ENCODE results near the gene ZNF766.
A peak's percentile ranks its signal among the peaks of the same experiment; 100 is the strongest.
"Not testable (repeated sequence)": the region's sequence is repeated elsewhere in the genome, so short reads cannot be mapped to it uniquely, and the experiment has no call there.

The ZNF766 gene

DNA sequence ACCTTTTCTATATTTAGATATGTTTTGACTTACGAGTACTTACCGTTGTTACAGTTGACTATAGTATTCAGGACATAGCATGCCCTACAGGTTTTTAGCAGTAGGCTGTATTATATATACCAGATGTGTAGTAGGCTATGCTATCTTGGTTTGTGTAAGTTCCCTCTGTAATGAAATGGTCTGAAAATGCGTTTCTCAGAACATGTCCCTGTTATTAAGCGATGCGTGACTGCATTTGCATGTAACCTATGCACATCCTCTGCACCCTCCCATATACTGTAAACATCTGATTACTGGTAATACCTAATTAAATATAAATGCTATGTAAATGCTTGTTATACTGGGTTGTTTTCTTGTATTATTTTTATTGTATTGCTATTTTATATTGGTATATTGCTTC lies 6.6 kb downstream of the ZNF766 start:
- TF ChIP-seq, protein P1, sequence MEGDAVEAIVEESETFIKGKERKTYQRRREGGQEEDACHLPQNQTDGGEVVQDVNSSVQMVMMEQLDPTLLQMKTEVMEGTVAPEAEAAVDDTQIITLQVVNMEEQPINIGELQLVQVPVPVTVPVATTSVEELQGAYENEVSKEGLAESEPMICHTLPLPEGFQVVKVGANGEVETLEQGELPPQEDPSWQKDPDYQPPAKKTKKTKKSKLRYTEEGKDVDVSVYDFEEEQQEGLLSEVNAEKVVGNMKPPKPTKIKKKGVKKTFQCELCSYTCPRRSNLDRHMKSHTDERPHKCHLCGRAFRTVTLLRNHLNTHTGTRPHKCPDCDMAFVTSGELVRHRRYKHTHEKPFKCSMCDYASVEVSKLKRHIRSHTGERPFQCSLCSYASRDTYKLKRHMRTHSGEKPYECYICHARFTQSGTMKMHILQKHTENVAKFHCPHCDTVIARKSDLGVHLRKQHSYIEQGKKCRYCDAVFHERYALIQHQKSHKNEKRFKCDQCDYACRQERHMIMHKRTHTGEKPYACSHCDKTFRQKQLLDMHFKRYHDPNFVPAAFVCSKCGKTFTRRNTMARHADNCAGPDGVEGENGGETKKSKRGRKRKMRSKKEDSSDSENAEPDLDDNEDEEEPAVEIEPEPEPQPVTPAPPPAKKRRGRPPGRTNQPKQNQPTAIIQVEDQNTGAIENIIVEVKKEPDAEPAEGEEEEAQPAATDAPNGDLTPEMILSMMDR (IDR thresholded peaks at IDR 0.05; ENCODE audit: low read depth, low read length), result no peak
- DNase-seq (ENCODE audit: extremely low read depth, low read depth), result no peak

DNA sequence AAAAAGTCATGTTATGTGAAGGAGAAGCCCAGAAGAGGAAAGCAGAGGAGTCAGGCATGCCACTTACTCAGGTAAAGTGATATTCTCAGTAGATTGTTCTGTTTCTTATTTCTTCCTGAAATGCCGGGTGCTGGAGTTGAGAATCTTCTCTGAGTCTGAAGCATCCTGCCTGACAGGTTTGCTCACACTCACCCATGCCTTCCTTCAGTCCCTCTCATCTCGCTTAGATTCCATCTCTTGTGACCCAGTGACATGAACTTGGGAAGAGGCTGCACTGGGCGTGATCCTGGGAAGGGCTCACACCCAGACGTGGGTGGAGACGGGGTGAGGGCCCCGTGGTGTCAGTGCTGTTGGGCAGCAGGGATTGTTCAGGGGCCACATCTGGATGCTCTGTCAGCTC lies 8.1 kb downstream of the ZNF766 start:
- DNase-seq (ENCODE audit: extremely low read depth, low read depth), result no peak
- TF ChIP-seq, protein P1 (IDR thresholded peaks at IDR 0.05; ENCODE audit: low read depth, low read length), result no peak

- DNase-seq (ENCODE audit: extremely low read depth, low read depth), result no peak
- TF ChIP-seq, protein P1 (IDR thresholded peaks at IDR 0.05; ENCODE audit: low read depth, low read length), result no peak
These were observed 16.9 kb downstream of the ZNF766 start for GRCh38 chr19:52286256-52286655.

GRCh38 chr19:52291781-52292180 lies 22.4 kb downstream of the ZNF766 start:
- TF ChIP-seq, protein P1 (IDR thresholded peaks at IDR 0.05; ENCODE audit: low read depth, low read length), result no peak
- DNase-seq (ENCODE audit: extremely low read depth, low read depth), result no peak

- DNase-seq (ENCODE audit: extremely low read depth, low read depth), result not testable (repeated sequence)
These were observed 23.6 kb downstream of the ZNF766 start for GRCh38 chr19:52292946-52293345.

DNA sequence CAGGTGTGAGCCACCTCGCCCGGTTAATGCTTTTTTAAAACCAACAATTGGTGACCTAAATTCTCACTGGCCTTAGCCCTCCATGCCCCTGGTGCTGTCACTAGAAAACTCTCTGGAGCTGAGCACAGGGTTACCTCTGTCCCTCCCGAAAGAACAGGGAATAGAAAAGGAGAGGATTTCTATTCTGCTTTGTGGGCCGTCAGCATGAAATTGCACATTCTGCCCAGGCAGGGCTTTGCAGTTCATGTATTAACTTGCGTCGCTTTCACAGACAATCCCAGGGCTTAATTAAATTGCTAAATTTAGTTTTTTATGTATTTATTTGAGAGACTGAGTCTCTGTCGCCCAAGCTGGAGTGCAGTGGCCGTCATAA lies 27.0 kb downstream of the ZNF766 start:
- TF ChIP-seq, protein P1 (IDR thresholded peaks at IDR 0.05; ENCODE audit: low read depth, low read length), result no peak
- no peak for DNase-seq (ENCODE audit: extremely low read depth, low read depth)

DNA sequence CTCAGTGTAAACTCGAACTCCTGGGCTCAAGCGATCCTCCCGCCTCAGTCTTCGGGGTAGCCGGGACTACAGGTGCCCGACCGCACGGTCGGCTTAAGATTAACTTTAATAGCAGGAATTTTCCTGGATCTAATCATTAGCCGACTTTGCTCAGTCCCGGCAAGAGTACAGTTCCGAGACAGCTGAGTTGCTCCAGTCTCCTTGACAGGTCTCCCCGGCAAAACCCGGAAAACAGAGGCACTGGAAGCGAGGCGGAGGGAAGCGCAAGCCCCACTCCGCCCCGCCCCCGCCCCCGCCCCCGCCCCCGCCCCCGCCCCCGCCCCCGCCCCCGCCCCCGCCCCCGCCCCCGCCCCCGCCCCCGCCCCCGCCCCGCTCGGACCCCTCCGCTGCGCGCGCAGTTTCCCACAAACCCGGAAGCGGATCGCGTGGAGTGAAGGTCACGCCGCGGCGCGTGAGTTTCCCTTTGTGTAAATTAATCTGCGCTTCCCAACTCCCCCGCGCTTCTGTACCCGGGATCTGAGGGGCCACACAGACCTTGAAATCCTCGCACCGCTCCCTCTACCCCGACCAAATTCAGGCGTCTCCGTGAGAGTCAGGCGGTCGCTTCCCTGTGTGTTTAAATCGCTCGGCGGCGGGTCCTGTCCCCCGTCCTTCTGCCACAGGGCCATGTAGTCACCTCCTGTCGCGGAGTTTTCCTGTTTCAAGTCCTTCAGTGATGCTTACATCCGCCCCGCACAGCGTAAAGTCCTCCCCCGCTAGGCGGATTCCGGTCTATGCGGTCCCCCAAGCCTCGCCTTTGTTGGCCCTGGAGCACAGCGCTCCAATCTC lies 27.6 kb downstream of the ZNF766 start, which contains the start of gene ZNF480:
Gene ZNF480 (plus strand): TSS at position 397 of the 828 bp plus-strand sequence. CDS start 3,244 bp downstream, outside the sequence.
- TF ChIP-seq, protein P1 (IDR thresholded peaks at IDR 0.05; ENCODE audit: low read depth, low read length), result peak; percentile 12
- peak; percentile 46 for DNase-seq (ENCODE audit: extremely low read depth, low read depth)

Data from AG09319 (cell line).